Loucy (cell line): ENCODE measurements around the gene NELFCD.
"Not testable (repeated sequence)": the region's sequence is repeated elsewhere in the genome, so short reads cannot be mapped to it uniquely, and the experiment has no call there.

Source experiments
- H2AFZ ChIP-seq: fragments of 200-600 bp; sonication (generic); 2 replicates; pipeline ENCODE4 v1.6.0; 2016; ENCODE audit warnings: antibody characterized with exemption, mild to moderate bottlenecking, low read length, moderate library complexity
- H3F3A ChIP-seq: fragments of 200-600 bp; 2 replicates; pipeline ENCODE4 v1.6.0; 2016; ENCODE audit warnings: antibody characterized with exemption, low read depth, mild to moderate bottlenecking
- H3K27me3 ChIP-seq: fragments of 200-600 bp; sonication (generic); 2 replicates; pipeline ENCODE4 v1.6.1; 2014; ENCODE audit warnings: low read length, mild to moderate bottlenecking; ENCODE audit not compliant: insufficient read depth, poor library complexity, severe bottlenecking
- H3K36me3 ChIP-seq: fragments of 200-600 bp; sonication (generic); 2 replicates; pipeline ENCODE4 v1.6.1; 2016; ENCODE audit warnings: low read length; ENCODE audit not compliant: insufficient read depth
- H3K4me1 ChIP-seq: fragments of 200-600 bp; sonication (generic); 2 replicates; pipeline ENCODE4 v1.5.1; 2014; ENCODE audit warnings: low read length, mild to moderate bottlenecking; ENCODE audit not compliant: insufficient read depth, poor library complexity, severe bottlenecking
- H3K4me2 ChIP-seq: fragments of 200-600 bp; sonication (generic); 2 replicates; pipeline ENCODE4 v1.6.0; 2014; ENCODE audit warnings: antibody characterized with exemption, low read length, low read depth, mild to moderate bottlenecking; ENCODE audit not compliant: poor library complexity, severe bottlenecking
- H3K4me3 ChIP-seq: fragments of 200-600 bp; sonication (generic); 2 replicates; pipeline ENCODE4 v1.5.1; 2014; ENCODE audit warnings: low read length, mild to moderate bottlenecking, mixed read lengths; ENCODE audit not compliant: poor library complexity, severe bottlenecking
- H3K79me2 ChIP-seq: fragments of 200-600 bp; sonication (generic); 2 replicates; pipeline ENCODE4 v1.6.1; 2014; ENCODE audit warnings: low read length; ENCODE audit not compliant: insufficient read depth
- H3K9ac ChIP-seq: fragments of 200-600 bp; sonication (generic); 2 replicates; pipeline ENCODE4 v1.6.0; 2014; ENCODE audit warnings: mild to moderate bottlenecking, low read depth, low read length, moderate library complexity; ENCODE audit not compliant: poor library complexity, severe bottlenecking
- H3K9me2 ChIP-seq: fragments of 200-600 bp; sonication (generic); replicated peaks from 2 replicates; pipeline ENCODE4 v1.6.1; 2016; ENCODE audit warnings: low read depth, low read length, mixed read lengths
- H3K9me3 ChIP-seq: fragments of 200-600 bp; sonication (generic); 2 replicates; pipeline ENCODE4 v1.6.1; 2014; ENCODE audit warnings: mild to moderate bottlenecking, antibody characterized with exemption, low read length, low read depth; ENCODE audit not compliant: insufficient read depth
- H4K20me1 ChIP-seq: fragments of 200-600 bp; sonication (generic); 2 replicates; pipeline ENCODE4 v1.6.0; 2014; ENCODE audit warnings: antibody characterized with exemption, low read length, mild to moderate bottlenecking; ENCODE audit not compliant: insufficient read depth, poor library complexity, severe bottlenecking
- EZH2phosphoT487 ChIP-seq: fragments of 200-600 bp; IDR thresholded peaks from 2 replicates; pipeline ENCODE4 v1.6.1; 2018; ENCODE audit warnings: antibody characterized with exemption, mild to moderate bottlenecking, moderate library complexity, borderline replicate concordance
- TF ChIP-seq, protein P1 (sequence below): fragments of 200-600 bp; sonication (generic); conservative IDR thresholded peaks from 2 replicates; pipeline ENCODE4 v1.5.1; 2014; ENCODE audit warnings: mild to moderate bottlenecking, antibody characterized with exemption, low read length

Gene NELFCD

GRCh38 chr20:58982406-58983114 lies 1.5 kb downstream of the NELFCD start:
- TF ChIP-seq, protein P1, sequence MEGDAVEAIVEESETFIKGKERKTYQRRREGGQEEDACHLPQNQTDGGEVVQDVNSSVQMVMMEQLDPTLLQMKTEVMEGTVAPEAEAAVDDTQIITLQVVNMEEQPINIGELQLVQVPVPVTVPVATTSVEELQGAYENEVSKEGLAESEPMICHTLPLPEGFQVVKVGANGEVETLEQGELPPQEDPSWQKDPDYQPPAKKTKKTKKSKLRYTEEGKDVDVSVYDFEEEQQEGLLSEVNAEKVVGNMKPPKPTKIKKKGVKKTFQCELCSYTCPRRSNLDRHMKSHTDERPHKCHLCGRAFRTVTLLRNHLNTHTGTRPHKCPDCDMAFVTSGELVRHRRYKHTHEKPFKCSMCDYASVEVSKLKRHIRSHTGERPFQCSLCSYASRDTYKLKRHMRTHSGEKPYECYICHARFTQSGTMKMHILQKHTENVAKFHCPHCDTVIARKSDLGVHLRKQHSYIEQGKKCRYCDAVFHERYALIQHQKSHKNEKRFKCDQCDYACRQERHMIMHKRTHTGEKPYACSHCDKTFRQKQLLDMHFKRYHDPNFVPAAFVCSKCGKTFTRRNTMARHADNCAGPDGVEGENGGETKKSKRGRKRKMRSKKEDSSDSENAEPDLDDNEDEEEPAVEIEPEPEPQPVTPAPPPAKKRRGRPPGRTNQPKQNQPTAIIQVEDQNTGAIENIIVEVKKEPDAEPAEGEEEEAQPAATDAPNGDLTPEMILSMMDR: no peak
- no peak for TF ChIP-seq EZH2phosphoT487
- Histone ChIP-seq H3K9me3 (no peaks in the 10 kb centered on the region), H3K27me3 (no peaks in the 10 kb centered on the region), H3K4me3 (peak overlapping the region; percentile 83), H3K9me2 (no peaks in the 10 kb centered on the region), H2AFZ (no peak overlapping the region), H4K20me1 (peaks cover 23% of the 10 kb centered on the region), H3K36me3 (peaks cover 11% of the 10 kb centered on the region; the same call in 1 of the 2 replicates), H3K4me1 (peaks cover 24% of the 10 kb centered on the region), H3K79me2 (peaks cover 53% of the 10 kb centered on the region), H3K4me2 (peak overlapping the region; percentile 74), H3F3A (no peaks in the 10 kb centered on the region), H3K9ac (peak overlapping the region; percentile 82)

- H3K4me3 ChIP-seq: peak overlapping the region; percentile 83
- peaks cover 23% of the 10 kb centered on the region for H4K20me1 ChIP-seq
These were observed 2.0 kb downstream of the NELFCD start for GRCh38 chr20:58983115-58983468.

DNA sequence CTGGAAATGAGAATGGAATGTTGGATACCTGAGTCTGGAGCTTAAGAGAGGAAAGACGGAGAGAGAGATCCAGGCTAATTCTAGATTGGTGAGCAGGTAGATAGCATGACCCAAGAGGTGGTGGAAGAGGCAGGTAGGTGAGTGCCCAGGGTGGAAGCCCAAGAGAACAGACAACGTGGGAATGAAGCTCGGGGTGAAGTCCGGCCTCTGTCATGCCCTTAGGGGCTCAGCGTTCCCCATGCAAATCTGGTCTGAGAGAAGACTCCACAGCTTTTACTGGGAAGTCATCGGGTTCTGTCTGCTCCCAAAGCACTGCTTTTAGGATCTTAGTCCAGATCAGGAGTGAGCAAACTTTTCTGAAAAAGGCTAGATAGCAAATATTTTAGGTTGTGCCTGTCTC lies 3.6 kb downstream of the NELFCD start:
- H3K36me3 ChIP-seq: peaks cover 32% of the 10 kb centered on the region; the same call in 1 of the 2 replicates
- peaks cover 58% of the 10 kb centered on the region for H3K79me2 ChIP-seq
- H3K4me2 ChIP-seq: peak overlapping the region; percentile 63

More at GRCh38 chr20:58983115-58983468, 2.0 kb downstream of the NELFCD start:
- peaks cover 24% of the 10 kb centered on the region for H3K4me1 ChIP-seq
- H3K9me2 ChIP-seq, H2AFZ ChIP-seq, H3K9ac ChIP-seq, H3K9me3 ChIP-seq, H3F3A ChIP-seq, H3K27me3 ChIP-seq: not testable (repeated sequence)
- peak overlapping the region; percentile 74 for H3K4me2 ChIP-seq
- H3K36me3 ChIP-seq: peaks cover 16% of the 10 kb centered on the region; the same call in 1 of the 2 replicates
- H3K79me2 ChIP-seq: peaks cover 56% of the 10 kb centered on the region

More for the DNA sequence above, 3.6 kb downstream of the NELFCD start:
- H3K4me1 ChIP-seq: peaks cover 24% of the 10 kb centered on the region
- H2AFZ ChIP-seq: no peak overlapping the region
- H3K9me3 ChIP-seq: no peaks in the 10 kb centered on the region
- H3K4me3 ChIP-seq: peak overlapping the region; percentile 59
- H3F3A ChIP-seq: no peaks in the 10 kb centered on the region
- no peaks in the 10 kb centered on the region for H3K9me2 ChIP-seq
- peaks cover 23% of the 10 kb centered on the region for H4K20me1 ChIP-seq
- peak overlapping the region; percentile 14 for H3K9ac ChIP-seq
- H3K27me3 ChIP-seq: no peaks in the 10 kb centered on the region
- TF ChIP-seq, protein P1: no peak
